NCI-H748 treated with DMSO at 0.1 percent for 48 hours (cell line): ENCODE measurements around the gene SATB2.
A peak's percentile ranks its signal among the peaks of the same experiment; 100 is the strongest.

Experiments
- DNase-seq: peaks from one replicate; lab custom pipeline; 2025; lab: John Stamatoyannopoulos, UW

The SATB2 gene

DNA sequence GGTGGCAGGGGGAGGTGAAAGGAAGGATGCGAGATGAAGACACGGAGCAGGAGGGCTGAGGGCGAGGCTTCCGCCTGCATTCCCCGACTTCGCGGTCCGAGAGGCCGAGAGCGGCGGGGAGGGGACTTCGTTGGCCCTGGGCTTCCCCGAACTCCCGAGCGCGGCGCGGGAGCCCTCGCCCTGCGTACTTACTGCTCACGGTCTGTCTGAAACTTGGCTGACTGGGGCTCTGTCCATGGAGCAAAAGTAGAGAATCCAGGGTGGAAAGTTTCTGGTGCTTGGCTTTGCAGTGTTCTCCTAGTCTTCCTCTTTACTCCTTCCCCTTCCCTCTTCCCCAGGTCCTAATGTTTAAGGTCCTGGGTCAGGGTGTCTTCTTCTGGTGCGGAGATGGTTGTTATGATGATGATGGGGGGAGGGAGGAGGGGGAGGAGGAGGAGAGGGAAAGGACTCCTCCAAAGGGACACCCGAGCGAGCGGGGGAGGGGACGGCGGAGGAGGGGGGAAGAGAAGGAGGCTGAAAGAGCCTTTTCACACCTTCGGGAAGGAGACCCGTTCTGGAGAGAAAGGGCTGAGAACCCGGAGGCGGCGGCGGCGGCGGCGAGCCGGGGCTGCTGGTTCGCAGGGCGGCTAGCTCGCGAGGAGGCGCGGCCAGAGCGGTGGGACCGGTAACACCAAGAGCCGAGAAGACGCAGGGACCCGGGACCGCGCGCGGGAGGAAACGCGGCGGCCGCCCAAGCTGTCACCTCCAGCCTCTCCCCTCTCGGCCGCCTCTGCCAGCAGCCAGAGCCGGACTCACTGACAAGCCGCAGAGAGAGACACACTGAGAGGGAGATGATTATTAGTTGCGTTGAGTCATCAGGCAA is at the start of gene SATB2:
TSS of gene SATB2 (minus strand) at position 793 of the 862 bp plus-strand sequence. CDS start 1,902 bp downstream, outside the sequence.
- DNase-seq: peak; percentile 47

DNA sequence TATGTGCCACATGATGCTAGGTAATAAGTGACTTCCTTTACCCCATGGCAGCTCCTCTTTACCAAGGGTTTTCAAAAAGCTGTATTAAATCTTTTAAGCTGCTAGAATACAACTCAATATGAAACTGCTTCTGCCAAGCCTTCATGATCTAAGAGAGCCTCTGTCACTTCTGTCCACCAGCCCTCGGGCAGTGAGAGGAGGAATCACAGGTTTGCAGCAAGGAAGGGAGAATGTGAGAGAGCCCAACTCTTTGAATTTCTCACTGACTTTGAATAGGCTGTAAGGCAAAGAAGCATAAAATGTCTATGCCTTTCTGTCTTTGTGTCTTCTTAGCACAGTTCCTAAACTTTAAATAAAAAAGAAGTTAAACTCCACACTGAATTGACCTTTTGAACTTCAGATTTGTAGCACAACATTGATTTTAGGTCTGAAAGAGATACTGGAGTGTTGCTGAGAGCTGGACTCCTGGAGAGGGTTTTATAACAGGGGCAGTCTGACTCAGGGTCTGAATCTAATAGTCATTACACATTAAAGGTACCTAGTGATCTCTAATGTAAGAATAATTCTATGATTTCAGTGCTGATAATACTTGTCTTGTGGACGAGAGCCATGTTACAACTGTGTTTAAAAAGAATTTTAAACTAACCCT is 48.1 kb upstream of the SATB2 start:
- no peak for DNase-seq

DNA sequence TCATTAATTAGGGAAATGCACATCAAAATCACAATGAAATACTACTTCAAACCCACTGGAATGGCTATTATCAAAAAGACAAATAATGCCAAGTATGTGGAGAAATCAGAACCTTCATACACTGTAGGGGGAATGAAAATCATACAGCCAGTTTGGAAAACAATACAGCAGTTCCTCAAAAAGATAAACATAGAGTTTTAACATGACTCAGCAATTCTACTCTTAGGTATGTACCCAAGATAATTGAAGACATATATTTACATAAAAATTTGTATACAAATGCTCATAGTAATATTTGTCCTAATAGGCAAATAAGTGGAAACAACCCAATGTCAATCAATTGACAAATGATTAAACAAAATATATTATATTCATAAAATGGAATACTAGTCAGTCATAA is 45.4 kb upstream of the SATB2 start:
- no peak for DNase-seq

DNA sequence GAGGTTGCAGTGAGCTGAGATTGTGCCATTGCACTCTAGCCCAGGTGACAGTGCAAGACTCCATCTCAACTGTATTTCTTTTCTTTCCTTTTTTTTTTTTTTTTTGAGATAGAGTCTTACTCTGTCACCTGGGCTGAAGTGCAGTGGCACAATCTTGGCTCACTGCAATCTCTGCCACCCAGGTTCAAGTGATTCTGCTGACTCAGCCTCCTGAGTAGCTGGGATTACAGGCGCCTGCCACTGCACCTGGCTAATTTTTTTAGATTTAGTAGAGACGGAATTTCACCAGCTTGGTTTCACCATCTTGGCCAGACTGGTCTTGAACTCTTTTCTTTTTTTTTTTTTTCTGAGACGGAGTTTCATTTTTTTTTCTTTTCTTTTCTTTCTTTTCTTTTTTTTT is 41.3 kb upstream of the SATB2 start:
- DNase-seq: no peak

DNA sequence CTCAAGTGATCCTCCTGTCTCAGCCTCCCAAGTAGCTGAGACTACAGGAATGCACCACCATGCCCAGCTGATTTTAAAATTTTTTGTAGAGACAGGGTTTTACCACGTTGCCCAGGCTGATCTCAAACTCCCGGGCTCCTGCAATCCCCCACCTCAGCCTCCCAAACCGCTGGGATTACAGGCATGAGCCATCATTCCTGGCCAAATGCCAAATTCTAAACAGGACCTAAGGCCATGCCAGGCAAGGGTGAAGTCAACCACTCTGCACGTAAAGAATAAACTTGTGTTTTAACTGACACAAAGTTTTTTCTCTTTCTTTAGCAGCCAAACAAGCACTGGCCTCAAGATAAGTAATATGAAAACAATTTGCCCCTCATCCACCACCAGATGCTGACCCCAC is 37.4 kb upstream of the SATB2 start:
- no peak for DNase-seq

DNA sequence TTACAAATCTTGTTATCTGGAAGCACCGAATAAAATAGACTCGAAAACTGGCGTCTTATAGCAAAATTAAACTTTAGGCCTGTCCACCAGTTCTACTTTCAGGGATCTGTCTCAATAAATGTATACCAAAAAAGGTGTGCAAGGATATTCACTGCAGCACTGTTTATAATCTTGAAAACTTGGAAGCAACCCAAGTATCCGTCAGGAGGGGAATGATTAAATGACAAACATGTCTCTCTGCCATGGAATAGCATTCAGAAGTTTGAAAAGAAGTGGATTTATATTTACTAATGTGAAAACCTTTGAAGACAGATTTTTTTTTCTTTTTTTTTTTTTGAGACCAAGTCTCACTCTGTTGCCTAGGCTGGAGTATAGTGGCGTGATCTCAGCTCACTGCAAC is 32.3 kb upstream of the SATB2 start:
- DNase-seq: no peak

DNA sequence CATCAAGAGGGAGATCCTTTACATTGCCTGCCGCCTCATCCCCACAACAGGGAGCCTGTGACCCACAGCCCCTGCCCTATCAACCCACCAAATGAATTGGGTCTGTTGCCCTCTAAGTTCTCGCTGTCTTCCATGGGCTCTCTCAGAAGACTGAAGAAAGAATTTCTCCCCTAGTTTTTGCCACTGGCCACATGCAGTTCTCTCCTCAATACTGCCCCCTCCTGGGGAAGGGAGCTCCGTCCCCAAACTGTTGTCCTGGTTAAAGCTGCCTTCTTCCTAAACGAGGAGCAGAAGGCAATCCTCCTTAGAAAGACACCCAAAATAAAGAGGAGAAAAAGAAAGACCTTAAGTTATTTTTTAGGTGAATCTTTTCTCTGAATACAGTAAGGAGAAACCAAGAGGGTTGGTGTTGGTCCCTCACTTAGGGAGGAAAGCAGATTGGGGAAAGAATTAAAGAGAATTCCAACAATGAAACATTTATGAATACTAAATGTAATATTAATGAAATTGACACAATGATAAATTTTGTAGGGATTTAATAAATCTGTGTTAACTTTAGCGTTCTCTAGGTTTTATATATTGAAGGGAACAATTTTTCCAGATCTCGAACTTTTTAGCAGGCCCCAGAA is 31.1 kb upstream of the SATB2 start:
- peak; percentile 25 for DNase-seq

DNA sequence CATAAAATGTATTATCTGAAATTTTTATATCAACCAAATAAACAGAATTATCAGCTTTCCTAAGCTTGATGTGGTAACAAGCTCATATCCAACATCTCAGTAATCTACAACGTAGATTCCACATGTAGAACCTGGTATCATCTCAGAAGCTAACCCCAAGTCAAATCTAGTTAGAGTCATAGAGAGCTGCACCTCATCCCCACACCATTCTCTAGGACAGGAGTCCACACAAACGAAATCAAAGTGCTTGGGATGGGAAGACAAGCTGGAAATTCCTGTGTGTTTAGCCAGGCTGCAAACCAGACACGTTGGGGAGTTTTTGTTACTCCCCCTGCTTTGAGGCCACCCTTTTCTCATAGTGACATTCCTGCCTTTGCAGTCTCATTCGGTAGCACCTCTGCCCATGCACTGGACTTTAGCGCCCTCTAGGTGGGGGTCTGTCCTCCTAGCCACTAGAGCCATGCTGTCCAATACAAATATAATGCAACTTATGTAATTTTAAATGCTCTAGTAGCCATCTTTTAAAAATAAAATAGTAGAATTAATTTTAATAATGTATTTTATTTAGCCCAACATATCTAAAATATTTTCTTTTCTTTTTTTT is 28.1 kb upstream of the SATB2 start:
- peak; percentile 67 for DNase-seq

DNA sequence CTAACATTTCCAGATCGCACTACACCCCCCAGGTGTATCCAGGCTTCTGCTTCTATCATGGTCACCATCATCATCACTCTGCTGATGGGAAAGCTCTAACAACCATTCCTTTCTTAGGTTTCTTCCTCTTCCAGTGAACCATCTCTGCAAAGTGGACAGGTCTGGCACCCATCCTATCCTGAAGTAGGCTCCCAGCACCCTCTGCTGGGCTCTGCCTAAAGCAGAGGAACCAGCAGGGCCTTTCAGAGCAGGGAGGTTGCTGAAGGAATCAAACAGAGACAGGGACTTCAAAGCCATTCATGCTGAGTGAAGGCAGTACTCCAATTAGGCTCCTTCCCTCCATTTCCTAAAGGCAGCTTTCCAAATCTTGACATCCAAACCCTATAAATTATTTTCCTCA is 27.2 kb upstream of the SATB2 start:
- no peak for DNase-seq

DNA sequence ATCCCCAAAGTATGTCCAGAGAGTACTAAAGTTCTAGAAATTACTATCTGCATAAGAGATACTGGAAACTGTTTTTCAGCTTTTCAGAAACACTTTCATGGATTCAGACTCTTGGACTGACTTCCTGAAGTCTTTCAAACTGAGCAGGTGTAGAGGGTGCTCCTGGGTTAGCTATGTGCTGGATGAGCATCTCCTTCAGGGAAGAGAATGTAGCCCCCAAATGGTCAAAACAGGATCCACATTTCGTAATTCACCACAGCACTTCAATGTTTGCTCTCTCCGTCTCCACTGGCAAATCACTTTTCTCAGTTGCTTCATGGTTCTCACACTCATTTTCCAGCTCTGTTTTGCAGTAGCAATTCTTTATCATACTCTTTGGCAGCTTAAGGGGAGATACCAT is 23.2 kb upstream of the SATB2 start:
- DNase-seq: no peak

DNA sequence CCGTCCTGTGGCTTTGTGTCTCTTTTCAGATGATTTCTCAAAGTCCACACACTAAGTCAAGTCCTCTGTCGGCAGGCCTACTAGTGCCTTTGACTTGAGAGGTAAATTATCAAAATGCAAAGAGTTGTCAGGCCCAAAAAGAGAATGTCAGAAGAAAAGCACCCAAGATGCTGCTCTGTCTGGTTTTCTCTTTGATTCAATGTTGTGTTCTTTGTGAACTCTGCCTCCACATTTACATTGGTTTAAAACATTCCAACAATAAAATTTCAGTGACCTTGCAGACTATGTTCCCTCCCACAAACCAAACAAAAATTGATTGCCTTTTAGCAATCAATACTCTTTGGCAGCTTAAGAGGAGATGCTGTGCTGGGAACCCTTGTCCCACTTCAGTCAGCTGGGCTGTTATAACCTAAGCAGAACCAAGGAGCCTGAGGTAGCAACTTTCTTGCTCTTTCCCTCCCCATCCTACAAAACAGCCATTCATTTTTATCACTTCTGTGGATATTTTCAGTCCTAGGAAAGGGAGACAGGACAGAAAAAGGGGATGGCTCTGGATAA is 19.6 kb upstream of the SATB2 start:
- no peak for DNase-seq

DNA sequence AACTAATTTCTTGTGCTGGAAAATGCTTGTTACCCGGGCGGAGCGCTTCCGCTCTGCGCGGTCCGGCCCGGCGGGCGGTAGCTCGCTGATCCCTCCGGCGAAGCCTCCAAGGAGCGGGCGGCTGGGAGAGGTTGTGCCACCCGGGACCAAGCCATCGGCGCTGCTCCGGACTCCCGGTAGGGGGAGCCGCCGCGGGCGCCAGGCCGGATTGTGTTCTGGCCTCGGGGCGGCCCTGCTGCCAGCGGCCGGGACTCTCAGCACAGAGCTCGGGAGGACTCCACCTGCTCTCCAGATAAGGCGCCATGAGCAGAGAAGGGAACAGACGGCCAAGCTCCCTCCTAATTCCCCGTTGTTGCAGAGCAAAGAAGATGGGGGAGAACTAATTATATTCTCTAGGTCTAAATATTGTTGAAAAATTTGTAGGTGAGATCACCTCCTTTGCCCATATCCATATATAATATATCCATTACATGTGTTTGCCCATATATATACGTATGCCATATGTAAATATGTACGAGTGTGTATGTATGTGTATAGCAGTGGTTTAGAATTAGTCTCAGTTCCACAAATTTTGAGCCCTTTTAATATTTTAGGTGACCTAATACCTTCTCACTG is 13.8 kb upstream of the SATB2 start:
- DNase-seq: peak; percentile 46

DNA sequence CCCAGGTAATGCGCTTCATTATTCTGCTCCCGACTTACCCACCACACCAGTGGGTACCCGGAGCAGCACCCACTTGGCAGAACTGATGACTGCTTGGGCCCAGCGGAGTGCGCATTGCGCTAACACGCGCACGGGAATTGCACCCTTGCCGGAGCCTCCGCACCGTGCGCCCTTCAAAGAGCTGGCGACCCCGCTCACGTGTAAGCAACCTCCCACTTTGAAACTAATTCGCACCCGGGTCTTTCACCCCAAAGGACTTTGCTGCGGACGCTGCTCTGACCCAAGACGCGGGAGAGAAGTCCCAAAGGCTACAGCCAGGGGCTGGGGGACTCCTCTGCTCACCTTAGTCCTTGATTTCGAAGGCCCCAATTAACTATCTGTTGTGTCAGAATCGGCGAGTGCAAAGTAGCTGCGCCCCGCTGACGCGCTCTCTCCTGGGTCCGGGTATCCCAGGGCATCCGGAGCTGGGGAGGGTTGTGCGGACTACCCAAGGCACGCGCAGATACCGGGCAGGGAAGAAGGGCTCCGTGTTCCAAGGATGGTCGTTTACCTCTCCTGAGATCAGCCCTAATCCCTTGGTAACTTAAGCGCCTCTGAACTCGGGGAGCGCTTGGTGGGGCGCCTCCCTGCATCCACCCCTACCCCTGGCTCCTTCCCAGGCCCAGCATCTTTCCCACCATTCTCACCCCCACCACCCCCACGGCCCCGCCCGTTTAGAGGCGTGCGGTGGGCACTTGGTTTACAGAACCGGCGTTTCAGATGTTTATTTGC is 13.1 kb upstream of the SATB2 start:
- DNase-seq: no peak

DNA sequence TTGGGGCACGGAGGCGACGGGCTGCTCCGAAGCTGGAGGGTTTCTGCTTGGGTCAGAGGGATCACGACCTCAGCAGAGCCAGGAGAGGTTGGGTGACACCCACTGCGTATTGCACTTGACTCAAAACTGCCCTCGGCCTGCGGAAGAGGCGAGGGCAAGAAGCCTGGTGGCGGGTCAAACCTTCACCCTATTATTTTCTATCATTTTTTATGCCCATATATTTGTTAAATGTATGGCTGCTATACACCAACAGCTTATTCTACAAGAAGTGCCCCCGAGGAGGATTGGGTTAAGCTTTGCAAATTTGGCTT is 12.6 kb upstream of the SATB2 start:
- DNase-seq: no peak

DNA sequence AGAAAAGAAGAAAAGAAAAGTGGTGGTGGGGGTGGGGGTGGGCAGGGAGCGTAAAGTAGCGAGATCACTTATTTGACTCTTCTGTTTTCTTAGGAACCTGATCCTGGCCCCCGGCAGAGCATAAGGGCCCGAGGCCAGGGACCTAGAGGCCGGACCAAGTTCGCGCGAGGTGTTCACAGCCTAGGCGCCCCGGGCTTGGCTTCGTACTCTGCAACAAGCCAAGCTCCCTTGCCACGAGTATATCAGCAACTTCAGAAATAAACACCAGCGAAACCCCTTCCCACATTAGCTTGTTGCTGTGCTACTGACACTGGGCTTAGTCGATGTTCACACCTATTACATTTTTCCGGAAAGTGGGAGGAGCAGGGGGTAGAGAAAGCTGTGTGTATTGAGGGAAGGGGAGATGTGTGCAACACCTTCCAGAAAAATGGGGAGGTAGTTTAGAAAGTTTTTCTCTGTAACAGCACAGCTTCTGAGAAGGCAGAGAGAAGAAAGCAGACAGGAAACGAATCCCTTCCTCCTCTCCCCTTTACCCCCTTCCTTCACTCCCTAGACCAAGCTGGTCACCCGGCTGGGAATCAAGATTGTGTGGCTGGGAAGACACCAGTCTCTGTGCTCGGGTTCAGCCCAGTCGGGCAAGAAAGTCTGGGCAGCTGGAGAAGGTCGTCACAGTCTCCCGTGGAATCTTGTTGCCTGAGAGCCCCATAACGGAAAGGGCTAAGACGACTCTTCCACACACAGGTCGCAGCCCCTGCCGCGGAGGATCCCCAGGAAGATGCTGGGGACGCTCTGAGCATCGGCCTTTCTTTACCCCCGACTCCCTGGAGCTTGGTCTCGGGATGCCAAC is 12.0 kb upstream of the SATB2 start:
- no peak for DNase-seq

DNA sequence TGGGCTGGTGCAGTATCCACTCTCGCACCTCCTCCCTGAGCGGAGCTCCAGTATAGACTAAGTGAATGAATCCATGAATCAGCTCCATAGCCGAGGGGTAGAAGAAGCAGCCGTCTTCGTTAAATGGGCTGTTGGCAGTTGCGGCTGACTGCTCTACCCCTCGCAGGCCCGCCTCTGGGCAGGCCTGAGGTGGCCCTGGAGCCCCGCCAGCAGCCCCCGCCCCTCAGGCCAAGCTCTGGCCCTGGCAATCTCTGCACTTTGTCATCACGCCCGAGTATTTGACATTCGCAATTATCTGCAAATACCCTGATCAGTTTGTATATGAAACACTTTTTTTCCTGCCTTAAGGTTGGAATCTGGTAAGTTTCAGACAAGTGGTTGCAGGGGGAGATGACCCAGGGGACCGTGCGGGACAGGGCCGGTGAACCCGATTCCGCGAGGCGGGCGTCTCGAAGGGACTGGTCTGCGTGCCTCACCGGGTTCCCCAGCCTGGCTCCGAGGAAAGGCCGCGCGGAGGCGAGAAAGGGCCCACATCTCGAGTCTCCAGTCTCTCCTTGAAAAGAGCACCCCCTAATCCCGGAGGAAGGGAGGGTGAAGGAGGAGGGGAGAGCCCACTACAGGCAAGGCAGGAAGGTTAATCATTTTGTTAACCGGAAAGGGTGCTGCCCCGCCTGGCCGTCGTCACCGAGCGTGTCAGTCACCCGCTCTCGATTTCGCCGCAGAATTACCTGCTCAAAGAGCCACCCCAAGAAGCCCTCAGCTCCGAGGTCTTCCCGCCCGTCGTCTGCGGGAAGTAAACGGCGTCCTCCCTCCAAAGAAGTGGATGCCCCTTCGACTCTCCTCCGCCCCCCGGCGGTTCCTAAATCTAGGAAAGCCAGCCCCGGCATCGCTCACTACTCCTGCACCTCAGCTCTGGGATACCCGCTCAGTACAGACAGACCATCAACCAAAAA is 11.1 kb upstream of the SATB2 start:
- no peak for DNase-seq

DNA sequence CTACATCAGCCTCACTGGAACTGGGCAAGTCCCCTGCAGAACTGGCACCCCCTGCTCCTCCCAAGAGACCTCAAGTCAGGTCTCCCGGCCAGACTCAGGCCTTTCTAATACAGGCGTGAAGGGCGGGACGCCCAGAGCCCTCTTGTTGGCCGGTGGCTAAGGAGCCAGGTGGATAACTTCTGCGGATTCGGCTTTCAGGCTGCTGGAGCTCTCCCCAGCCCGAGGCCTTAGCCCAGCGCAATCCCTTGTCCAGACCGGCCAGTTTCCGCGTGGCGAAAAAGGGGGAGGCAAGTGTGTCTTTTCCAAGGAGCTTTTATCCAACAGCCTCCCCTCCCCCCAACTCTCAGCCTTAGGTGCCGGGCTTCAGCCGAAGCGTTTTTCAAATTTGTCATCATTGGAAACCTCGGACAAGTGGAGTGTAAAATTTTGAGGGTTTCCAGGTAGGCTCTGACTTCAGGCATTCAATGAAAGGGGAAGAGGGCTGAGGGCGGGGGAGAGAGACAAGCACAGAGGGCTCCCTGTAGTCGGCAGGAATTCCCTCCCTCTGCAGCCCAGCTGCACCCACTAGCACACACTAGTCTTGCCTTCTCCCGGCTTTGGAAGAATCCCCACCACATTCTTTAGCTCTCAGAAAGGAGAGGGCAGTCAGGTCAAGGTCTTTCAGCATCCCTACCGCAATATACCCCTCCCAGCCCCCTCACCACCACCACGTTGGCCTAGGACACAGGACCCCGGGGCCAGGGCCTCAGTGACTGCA is 9.5 kb upstream of the SATB2 start:
- no peak for DNase-seq

DNA sequence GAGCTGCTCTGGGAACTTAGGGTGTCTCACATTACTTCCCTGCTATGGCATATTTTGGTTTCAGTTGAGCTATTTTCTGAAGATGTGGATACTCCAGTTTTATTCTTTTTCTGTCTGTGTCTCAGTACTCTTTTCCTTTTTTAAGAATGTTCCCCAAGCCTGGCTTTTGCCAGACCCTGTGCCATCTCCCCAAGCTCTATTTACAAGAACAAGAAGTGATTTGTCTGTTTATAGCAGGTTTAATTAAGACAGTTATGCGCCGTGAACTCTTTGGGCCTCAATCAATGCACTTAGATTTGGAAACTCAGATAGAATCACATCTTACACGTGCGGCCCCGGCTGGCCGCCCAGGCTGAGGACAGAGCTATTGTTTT is 8.9 kb upstream of the SATB2 start:
- DNase-seq: no peak
